GM21423 (cell line): ENCODE data around the gene MYO5C.

Experiments used
- ATAC-seq: cut with Tn5 transposase; IDR thresholded peaks from one replicate; pipeline ENCODE4 v1.9.1; 2021; ENCODE audit warnings: mild to moderate bottlenecking, moderate library complexity; ENCODE audit not compliant: unreplicated experiment

MYO5C gene

GRCh38 chr15:52214553-52214952 lies 81.1 kb downstream of the MYO5C start:
- ATAC-seq: no peak

- ATAC-seq: no peak
These were observed 82.4 kb downstream of the MYO5C start for GRCh38 chr15:52213206-52213605.

DNA sequence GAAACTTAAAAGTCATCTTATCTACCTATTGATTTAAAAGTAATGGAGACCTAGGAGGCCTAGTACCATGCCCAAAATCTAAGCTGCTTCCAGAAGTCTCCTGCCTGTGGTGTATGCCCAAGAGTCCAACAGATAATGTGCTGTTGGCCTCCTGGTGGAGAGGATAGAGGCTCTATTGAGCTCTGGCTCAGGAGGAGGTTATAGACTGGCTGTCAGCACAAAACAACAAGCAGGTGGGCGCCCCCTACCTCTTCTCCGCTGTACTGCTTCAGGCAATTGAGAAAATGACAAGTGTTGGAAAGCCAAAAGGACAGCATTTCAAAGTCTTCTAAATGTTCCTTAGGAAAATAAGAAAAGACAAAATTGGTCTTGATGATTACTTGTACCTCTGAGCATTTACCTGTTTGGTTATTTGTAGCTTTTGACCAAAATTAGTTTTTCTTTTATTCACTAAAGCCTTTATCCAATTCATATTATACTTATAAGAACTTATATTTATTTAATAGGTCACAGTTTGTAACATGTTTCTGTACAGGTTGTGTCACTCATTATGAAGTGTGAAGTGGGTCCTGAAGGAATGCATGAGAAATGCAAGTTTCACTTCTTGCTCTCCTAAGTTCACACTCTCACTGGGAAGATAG lies 87.2 kb downstream of the MYO5C start:
- peak; percentile 78 for ATAC-seq

DNA sequence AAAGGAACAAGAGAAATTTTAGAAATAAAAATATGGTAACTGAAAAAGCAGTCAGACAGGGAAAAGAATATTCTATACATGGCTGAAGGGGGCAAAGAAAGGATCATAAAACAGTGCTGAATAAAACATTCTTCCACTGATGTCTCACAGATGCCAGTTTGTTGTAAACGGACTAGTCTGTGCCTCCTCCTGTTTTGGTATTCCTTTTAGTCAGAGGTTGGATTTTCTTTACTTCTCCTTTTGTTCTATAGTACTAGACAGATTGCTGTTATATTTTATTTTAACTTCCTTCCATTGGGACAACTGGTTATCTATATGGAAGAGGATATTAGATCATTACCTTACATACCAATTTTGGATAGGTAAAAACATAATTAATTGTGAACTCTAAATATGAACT lies 88.4 kb downstream of the MYO5C start:
- ATAC-seq: no peak

- ATAC-seq: no peak
These were observed 89.2 kb downstream of the MYO5C start for GRCh38 chr15:52206446-52206845.

- no peak for ATAC-seq
These were observed 90.9 kb downstream of the MYO5C start for GRCh38 chr15:52204657-52205056.

- ATAC-seq: no peak
These were observed 94.7 kb downstream of the MYO5C start for GRCh38 chr15:52200831-52201365.

DNA sequence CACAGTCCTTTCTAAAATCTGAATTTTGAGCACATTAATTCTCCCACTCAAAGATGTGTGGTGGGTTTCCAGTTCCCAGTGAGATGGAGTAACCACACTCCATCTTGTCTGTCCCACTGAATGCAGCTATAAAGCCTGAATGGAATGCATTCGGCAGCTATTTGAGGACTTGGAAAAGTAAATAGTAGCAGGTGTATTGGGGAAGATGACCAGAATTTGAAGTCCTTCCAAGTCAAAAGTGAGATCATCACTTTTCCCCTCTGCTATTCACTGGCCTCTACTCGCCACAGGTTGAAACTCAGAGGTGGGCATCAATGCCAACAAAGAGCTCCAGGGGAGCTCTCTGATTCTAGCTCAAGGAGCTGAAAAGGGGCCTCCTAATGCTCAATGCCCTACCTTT lies 96.3 kb downstream of the MYO5C start:
- ATAC-seq: no peak

GRCh38 chr15:52196891-52197290 lies 98.7 kb downstream of the MYO5C start:
- ATAC-seq: no peak

- ATAC-seq: no peak
These were observed 101.8 kb downstream of the MYO5C start for GRCh38 chr15:52193791-52194190.

DNA sequence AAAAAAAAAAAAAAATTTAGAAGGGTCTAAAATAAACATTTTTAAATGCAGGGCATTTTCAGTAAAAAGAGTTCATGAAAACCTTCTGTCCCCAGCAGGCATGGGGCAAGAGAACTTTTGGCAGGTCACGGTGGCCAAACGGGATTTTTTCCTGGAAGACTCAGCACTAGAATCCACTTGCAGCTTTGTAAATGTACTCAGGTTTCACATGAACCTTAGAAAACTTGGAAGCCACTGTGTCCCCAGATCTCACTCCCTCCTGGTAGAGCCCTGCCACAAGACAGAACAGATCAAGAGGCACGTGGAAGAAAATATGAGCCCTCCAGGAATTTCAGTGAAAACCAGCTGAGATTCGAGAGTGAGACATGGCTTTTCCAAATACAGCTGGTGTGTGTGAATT lies 102.3 kb downstream of the MYO5C start:
- ATAC-seq: no peak

DNA sequence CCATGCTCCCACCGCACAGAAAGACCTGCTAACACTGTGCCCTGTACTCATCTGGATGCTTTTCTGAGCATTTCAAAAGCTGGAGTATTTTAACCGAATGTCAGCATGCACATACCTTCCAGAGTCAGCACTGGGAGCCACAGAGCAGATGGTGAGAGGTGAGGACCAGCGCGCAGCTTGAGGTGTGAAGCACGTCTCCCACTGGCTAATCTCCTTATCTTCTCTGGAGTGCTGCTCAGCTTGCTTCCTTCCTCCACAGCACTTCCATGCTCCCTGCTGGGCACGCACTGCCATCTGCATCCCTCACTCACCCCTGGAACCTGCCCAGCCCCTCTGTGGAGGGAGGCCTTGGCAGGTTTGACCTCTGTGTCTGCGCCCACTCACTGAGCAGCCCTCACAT lies 104.4 kb downstream of the MYO5C start, which contains the start of gene GNB5:
Gene GNB5, minus strand, starts transcription at position 186 of the 400 bp plus-strand sequence. CDS start 6,716 bp downstream, outside the sequence.
- no peak for ATAC-seq

- no peak for ATAC-seq
These were observed 108.7 kb downstream of the MYO5C start for GRCh38 chr15:52186651-52187486.

DNA sequence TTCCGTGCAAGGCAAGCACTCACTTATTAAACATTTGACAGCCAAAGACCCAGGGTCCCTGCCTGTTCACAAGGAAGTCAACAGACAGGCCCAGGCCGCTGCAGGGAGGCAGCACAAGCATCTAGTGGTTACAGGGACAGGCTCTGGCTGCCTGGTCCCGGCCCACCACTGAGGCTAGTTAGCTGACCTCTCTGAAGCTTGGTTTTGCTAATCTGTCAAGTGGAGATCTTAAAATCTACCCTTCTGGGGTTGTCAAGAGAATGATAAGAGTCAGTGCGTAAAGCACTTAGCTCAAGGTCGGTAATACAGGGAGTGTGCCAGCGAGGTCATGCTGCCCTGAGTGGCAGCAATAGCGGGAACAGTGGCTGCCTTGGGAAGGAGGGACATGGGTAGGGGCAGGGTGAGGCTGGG lies 110.4 kb downstream of the MYO5C start:
- ATAC-seq: no peak

DNA sequence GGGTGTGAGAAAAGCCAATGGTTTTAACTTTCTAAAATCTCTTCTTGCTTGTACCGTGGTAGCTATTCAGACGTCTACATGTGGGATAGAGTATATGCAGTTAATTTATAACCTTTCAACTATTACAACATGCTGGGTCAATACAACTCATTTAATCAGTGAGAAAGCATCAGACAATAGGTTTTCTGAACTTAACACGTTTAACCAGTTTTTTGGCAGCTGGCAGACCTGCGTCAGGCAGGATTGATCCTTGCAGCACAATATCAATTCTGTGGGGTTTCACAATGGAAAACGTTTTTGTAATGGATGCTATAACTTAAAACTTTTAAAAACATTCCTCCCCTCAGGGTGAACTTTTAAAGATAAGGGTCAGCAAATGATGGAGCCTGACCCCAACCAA lies 110.9 kb downstream of the MYO5C start:
- no peak for ATAC-seq

GRCh38 chr15:52183562-52184173 lies 111.9 kb downstream of the MYO5C start:
- no peak for ATAC-seq

DNA sequence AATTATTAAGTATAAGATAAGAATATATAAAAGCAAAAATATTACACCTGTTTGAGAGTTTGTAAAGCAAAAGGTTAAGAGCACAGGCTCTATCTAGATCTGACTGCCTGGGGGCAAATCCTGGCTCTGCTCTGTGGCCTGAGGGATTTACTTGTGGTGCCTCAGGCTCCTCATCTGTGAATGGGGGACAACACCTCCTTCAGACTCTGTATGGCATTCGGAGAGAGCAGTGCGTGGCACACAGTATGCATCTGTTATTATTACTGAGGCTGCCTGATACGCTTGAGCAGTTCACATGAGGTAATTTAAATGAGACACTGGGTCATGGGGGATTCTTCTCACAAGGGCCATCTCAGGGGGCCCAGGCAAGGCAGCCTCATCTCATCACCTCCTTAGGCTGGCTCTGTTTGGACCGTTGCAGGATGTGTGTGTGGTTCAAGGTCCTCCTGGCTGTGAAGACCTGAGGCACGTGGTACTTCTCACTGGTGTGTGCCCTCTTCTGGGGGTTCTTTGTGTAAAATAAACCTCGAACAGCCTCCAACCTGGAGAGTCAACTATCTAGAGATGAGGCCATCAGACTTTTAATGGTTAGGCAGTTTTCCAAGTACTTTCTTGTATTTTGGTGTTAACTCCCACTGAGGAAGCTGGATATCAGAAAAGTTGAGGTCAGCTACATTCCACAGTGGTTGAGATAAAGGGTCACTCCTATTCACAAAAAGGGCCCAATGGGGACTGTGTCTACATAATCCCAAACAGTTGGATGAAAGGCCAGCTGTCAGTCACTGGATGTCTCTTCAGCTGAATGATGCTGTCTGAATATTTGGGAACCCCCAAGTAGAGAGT lies 113.4 kb downstream of the MYO5C start:
- no peak for ATAC-seq

- ATAC-seq: no peak
These were observed 114.7 kb downstream of the MYO5C start for GRCh38 chr15:52180851-52181450.

DNA sequence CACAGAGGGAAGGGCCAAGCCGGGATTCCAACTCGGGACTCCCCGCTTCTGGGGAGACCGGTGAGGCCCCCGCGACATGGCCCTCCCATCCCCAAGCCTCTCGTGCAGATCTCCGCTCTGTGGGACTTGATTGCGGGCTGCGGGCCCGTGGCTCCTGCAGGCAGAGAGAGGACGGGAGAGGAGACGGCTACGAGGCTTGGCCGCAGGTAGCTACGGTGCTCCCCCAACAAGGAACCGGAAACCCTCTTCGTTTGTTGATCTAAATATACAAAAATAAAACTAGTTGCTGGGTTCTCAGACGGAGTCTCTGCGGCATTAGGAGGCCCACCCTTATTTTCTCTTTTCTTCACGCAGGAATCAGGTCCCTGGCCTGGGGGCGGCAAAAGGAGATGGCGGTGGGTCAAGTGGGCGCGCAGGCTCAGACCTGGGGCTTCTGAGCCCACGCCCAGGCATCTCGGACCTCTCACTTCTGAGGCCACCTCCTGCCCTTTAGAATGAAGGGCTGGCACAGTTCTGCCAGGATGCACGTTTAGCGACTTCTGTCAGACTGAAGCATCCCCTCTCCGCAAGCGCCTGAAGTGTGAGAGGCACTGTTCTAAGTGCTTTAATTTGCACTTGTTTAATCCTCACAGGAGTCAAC lies 115.3 kb downstream of the MYO5C start:
- ATAC-seq: peak; percentile 36
